Psoas muscle (tissue), 8 donors: ENCODE data around the gene BRD3OS. TPM values are rescaled to one million over a fixed set of nuclear protein-coding genes. Genes with fewer than 3 reads are reported as not detected.

Experiments used
- ATAC-seq, 4 donors: fragments of 200-7000 bp; cut with Tn5 transposase; one replicate each; pipeline ENCODE4 v1.9.1; 2020; ENCODE audit warnings: moderate library complexity in 3 of 4, mild to moderate bottlenecking in 2 of 4
- DNase-seq, 2 donors: peaks; one replicate each; pipeline ENCODE4 v3.0.0-alpha.2; 2020
- H3K27ac ChIP-seq: fragments of 200-600 bp; one replicate; pipeline ENCODE4 v1.8.0; 2022
- H3K27me3 ChIP-seq, 3 donors: fragments of 200-600 bp in 1 of 3; one replicate each; pipeline versions ENCODE4 v1.6.1 to v1.8.0; 2013 to 2022; ENCODE audit warnings: low read length in 2 of 3, mild to moderate bottlenecking in 2 of 3, moderate library complexity in 1 of 3; ENCODE audit not compliant: insufficient read depth in 3 of 3
- H3K36me3 ChIP-seq, 2 donors: fragments of 200-600 bp in 1 of 2; one replicate each; pipeline versions ENCODE4 v1.6.1 to v1.8.0; 2013 to 2022; ENCODE audit warnings: low read depth in 1 of 2, mild to moderate bottlenecking in 1 of 2, moderate library complexity in 1 of 2; ENCODE audit not compliant: insufficient read depth in 1 of 2
- H3K4me1 ChIP-seq: fragments of 200-600 bp; one replicate; pipeline ENCODE4 v1.8.0; 2022
- H3K4me3 ChIP-seq: fragments of 200-600 bp; one replicate; pipeline ENCODE4 v1.8.0; 2022; ENCODE audit warnings: mild to moderate bottlenecking
- H3K9me3 ChIP-seq: fragments of 200-600 bp; one replicate; pipeline ENCODE4 v1.8.0; 2022
- WGBS, 3 donors: extraction: QIAGEN DNeasy Blood & Tissue Kit; methylation state at CpG; one replicate each; pipeline versions ENCODE4 v1.1.6 to v1.1.7; 2013; 5-methylcytosine and 5-hydroxymethylcytosine counted together
- intact Hi-C, 2 donors: fragments of 100-400 bp; cut with DNase I; formaldehyde crosslinking; loops; one replicate each; pipeline versions ENCODE4 v1.11.0 to v1.14.2; 2022
- polyA plus RNA-seq, 3 donors: library from polyadenylated mRNA; stranded (reverse); fragments of 200-250 nt; gene quantifications; one replicate each; pipeline ENCODE4 v1.2.3, GENCODE V29; 2013
- total RNA-seq, 4 donors: library from RNA; stranded (reverse); fragmentation: NEBNext Ultra II Directional in 2 of 4; extraction: Animal tissue kit (Norgen Biotek cat#: 25700) in 2 of 4; gene quantifications; one replicate each; pipeline versions ENCODE4 v1.2.1 to v1.2.4, GENCODE V29; 2021 to 2023
- TF ChIP-seq, protein P1 (sequence below): fragments of 200-600 bp; IDR thresholded peaks from one replicate; pipeline ENCODE4 v1.8.0; 2022; ENCODE audit warnings: antibody characterized with exemption
- donor health status: healthy with polysubstance abuse.
- donor health status: DM: no; HTN: no; CAD: no; lungs with moderate emphysema.
- donor health status: Bipolar disorder and iron deficiency.
- donor health status: healthy.
- donor health status: DM: yes; HTN: yes; CAD: no.
- donor health status: DM: no; HTN: no; CAD: no.
- donor health status: DM: no; HTN: no; CAD: no.
- donor health status: DM: yes; HTN: yes; CAD: no.

Gene BRD3OS
- total and polyA plus RNA-seq, 7 donors, result 1.2 to 8.7 (median 4.1) TPM

DNA sequence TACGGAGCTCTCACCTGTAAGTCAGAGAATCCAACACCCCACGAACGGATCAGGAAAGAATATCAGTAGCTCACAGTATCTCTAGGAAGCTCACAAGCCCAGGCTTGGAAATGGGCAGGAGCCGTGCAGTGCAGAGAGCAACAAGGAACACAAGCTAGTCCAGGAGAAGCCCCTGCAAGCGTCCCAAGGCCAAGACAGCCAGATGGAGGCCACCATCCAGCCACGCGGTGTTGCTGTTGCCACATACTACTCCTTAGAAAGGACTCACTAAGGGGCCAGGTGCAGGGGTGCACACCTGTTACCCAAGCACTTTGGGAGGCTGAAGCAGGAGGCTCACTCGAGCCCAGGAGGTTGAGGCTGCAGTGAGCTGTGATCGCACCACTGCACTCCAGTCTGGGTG is 17.7 kb upstream of the BRD3OS start:
- 70 to 76% (median 74%) methylated on average over 9 of the region's 9 CpGs for WGBS, 3 donors
- no peak for ATAC-seq
- H3K4me1 ChIP-seq, result no peaks in the 10 kb centered on the region

GRCh38 chr9:134010310-134011173 is 14.7 kb upstream of the BRD3OS start:
- 24 to 25% (median 25%) methylated on average over 19 to 20 of the region's 20 CpGs for WGBS, 3 donors
- no peak overlapping the region for H3K27ac ChIP-seq
- H3K4me1 ChIP-seq, result no peaks in the 10 kb centered on the region
- H3K36me3 ChIP-seq, result no peaks in the 10 kb centered on the region
- H3K4me3 ChIP-seq, result no peak overlapping the region
- H3K27me3 ChIP-seq, result peaks cover 0 to 18% (median 0%) of the 10 kb centered on the region in 3 donors
- intact Hi-C loops, result no loop called here
- DNase-seq (no peak), ATAC-seq (peak in 1 of 4 donors; percentile 23)
- TF ChIP-seq, protein P1, sequence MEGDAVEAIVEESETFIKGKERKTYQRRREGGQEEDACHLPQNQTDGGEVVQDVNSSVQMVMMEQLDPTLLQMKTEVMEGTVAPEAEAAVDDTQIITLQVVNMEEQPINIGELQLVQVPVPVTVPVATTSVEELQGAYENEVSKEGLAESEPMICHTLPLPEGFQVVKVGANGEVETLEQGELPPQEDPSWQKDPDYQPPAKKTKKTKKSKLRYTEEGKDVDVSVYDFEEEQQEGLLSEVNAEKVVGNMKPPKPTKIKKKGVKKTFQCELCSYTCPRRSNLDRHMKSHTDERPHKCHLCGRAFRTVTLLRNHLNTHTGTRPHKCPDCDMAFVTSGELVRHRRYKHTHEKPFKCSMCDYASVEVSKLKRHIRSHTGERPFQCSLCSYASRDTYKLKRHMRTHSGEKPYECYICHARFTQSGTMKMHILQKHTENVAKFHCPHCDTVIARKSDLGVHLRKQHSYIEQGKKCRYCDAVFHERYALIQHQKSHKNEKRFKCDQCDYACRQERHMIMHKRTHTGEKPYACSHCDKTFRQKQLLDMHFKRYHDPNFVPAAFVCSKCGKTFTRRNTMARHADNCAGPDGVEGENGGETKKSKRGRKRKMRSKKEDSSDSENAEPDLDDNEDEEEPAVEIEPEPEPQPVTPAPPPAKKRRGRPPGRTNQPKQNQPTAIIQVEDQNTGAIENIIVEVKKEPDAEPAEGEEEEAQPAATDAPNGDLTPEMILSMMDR, result no peak
- no peaks in the 10 kb centered on the region for H3K9me3 ChIP-seq

More for the DNA sequence above, 17.7 kb upstream of the BRD3OS start:
- Histone ChIP-seq H3K27ac (no peak overlapping the region), H3K9me3 (no peaks in the 10 kb centered on the region), H3K27me3 (peaks cover 0 to 31% (median 0%) of the 10 kb centered on the region in 3 donors), H3K4me3 (no peak overlapping the region), H3K36me3 (no peaks in the 10 kb centered on the region)
- TF ChIP-seq, protein P1, result no peak
- intact Hi-C loops, result no loop called here
- no peak for DNase-seq

DNA sequence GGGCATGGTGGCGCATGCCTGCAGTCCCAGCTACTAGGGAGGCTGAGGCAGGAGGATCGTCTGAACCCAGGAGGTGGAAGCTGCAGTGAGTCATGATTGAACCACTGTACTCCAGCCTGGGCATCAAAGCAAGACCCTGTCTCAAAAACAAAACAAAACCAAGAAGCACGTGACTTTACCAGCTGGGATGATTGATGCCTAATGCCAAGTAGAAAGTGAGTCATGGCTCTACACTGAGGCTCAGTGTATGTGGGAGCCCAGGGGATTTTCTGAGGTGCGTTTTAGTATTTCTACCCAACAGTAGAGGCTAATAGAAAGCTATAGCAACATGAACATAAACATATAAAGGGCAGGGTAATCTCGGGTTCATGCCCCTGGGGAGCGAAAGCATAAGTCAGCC is 13.9 kb upstream of the BRD3OS start:
- no peak overlapping the region for H3K4me3 ChIP-seq
- no peak for ATAC-seq
- no peak overlapping the region for H3K27ac ChIP-seq
- intact Hi-C loops, result no loop called here
- TF ChIP-seq, protein P1, result no peak
- no peaks in the 10 kb centered on the region for H3K4me1 ChIP-seq
- H3K36me3 ChIP-seq, result no peaks in the 10 kb centered on the region
- peaks cover 0 to 18% (median 0%) of the 10 kb centered on the region in 3 donors for H3K27me3 ChIP-seq
- DNase-seq, result no peak
- 69 to 82% (median 73%) methylated on average over 6 of the region's 6 CpGs for WGBS, 3 donors
- H3K9me3 ChIP-seq, result no peaks in the 10 kb centered on the region

DNA sequence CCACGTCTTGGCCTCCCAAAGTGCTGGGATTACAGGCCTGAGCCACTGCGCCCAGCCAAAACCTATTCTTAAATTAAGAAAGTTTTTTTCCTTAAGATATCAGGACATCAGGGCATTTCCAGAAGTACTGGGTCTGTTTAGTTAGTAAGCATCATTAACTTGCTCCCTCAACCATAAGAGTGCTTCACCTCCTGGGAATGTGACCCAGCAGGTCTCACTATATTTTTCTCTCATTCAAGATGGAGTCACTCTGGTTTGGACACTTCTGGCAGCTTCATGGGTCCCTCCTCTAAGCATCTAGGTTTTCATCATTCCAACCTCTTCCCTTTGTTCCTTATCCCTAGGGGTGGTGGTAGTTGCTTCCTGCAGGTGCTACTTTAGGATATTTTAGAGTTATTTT is 10.3 kb upstream of the BRD3OS start:
- Histone ChIP-seq H3K4me1 (no peaks in the 10 kb centered on the region), H3K36me3 (no peaks in the 10 kb centered on the region), H3K9me3 (no peaks in the 10 kb centered on the region), H3K4me3 (no peak overlapping the region), H3K27ac (no peak overlapping the region), H3K27me3 (peaks cover 0 to 5% (median 0%) of the 10 kb centered on the region in 3 donors)
- WGBS, 3 donors, result 96 to 100% (median 98%) methylated on average over 2 of the region's 2 CpGs
- TF ChIP-seq, protein P1, result no peak
- DNase-seq (no peak), ATAC-seq (no peak)
- intact Hi-C loops, result no loop called here
